Measurements from ENCODE around the gene MOBP. TPM values are rescaled to one million over a fixed set of nuclear protein-coding genes. Genes with fewer than 3 reads are reported as not detected.

MOBP gene
- total and polyA plus RNA-seq, 2 experiments from 2014 or later: not detected

- Histone ChIP-seq H3K4me2 (no peak overlapping the region), H4K20me1 (replicated peaks; ENCODE audit: insufficient read depth) (no peaks in the 10 kb centered on the region), H3K9me2 (ENCODE audit: insufficient read depth) (peaks cover 3% of the 10 kb centered on the region; the same call in 1 of the 2 replicates), H2AFZ (peak overlapping the region; percentile 70; the same call in 1 of the 2 replicates), H3K4me1 (ENCODE audit: insufficient read depth) (no peaks in the 10 kb centered on the region), H3K27ac (ENCODE audit: low read depth) (no peak overlapping the region), H3F3A (replicated peaks; ENCODE audit: low read depth) (no peaks in the 10 kb centered on the region), H3K36me3 (ENCODE audit: insufficient read depth) (no peaks in the 10 kb centered on the region), H3K79me2 (replicated peaks; ENCODE audit: insufficient read depth) (no peaks in the 10 kb centered on the region), H3K27me3 (ENCODE audit: insufficient read depth) (no peaks in the 10 kb centered on the region), H3K4me3 (no peak overlapping the region)
- ATAC-seq (peak; percentile 25; the same call in 1 of the 3 replicates), DNase-seq (ENCODE audit: low spot score) (no peak)
- TF ChIP-seq ZNF462 (CRISPR knock-in tag; IDR thresholded peaks at IDR 0.05) (no peak), CREB1 (CRISPR knock-in tag; IDR thresholded peaks at IDR 0.05; ENCODE audit: low read depth) (no peak), ZNF114 (CRISPR knock-in tag; IDR thresholded peaks at IDR 0.05) (no peak), EZH2 (IDR thresholded peaks at IDR 0.05; ENCODE audit: low read depth, unreplicated experiment) (no peak), JUNB (IDR thresholded peaks at IDR 0.05; ENCODE audit: unreplicated experiment) (no peak)
- Mint-ChIP-seq H3K27ac (no peak overlapping the region), H3K4me1 (peaks cover 6% of the 10 kb centered on the region; the same call in 2 of the 3 replicates), H3K4me3 (no peak overlapping the region), H3K9me3 (0 out of 3 replicates have a peak, but pooled peaks cover 5% of the 10 kb centered on the region), H3K36me3 (ENCODE audit: low read depth) (peaks cover 3% of the 10 kb centered on the region; the same call in 1 of the 3 replicates), H3K27me3 (ENCODE audit: insufficient read depth, low read depth, poor library complexity) (peaks cover 2% of the 10 kb centered on the region)
These were observed 6.8 kb upstream of the MOBP start for GRCh38 chr3:39460677-39461076.

GRCh38 chr3:39463269-39463668 lies 4.2 kb upstream of the MOBP start:
- Histone ChIP-seq H3K9me2 (ENCODE audit: insufficient read depth) (peaks cover 3% of the 10 kb centered on the region; the same call in 1 of the 2 replicates), H3K79me2 (replicated peaks; ENCODE audit: insufficient read depth) (no peaks in the 10 kb centered on the region), H2AFZ (no peak overlapping the region), H3K27me3 (ENCODE audit: insufficient read depth) (no peaks in the 10 kb centered on the region), H3K27ac (ENCODE audit: low read depth) (no peak overlapping the region), H3K4me3 (no peak overlapping the region), H3K4me1 (ENCODE audit: insufficient read depth) (peaks cover 7% of the 10 kb centered on the region; the same call in 1 of the 2 replicates), H3K36me3 (ENCODE audit: insufficient read depth) (no peaks in the 10 kb centered on the region), H4K20me1 (replicated peaks; ENCODE audit: insufficient read depth) (no peaks in the 10 kb centered on the region), H3K4me2 (no peak overlapping the region), H3F3A (replicated peaks; ENCODE audit: low read depth) (no peaks in the 10 kb centered on the region)
- Mint-ChIP-seq H3K4me3 (no peak overlapping the region), H3K27ac (no peak overlapping the region), H3K9me3 (0 out of 3 replicates have a peak, but pooled peaks cover 5% of the 10 kb centered on the region), H3K4me1 (peaks cover 18% of the 10 kb centered on the region; the same call in 2 of the 3 replicates), H3K27me3 (ENCODE audit: insufficient read depth, low read depth, poor library complexity) (peaks cover 4% of the 10 kb centered on the region), H3K36me3 (ENCODE audit: low read depth) (peaks cover 2% of the 10 kb centered on the region; the same call in 1 of the 3 replicates)
- no peak for ATAC-seq
- TF ChIP-seq CTCF (conservative IDR thresholded peaks at IDR 0.05; ENCODE audit: low read depth in 2 of 2) (0 out of 4 replicates have a peak, but pooled peaks of 1 of the 2 experiments have one; percentile 9), ZNF114 (CRISPR knock-in tag; IDR thresholded peaks at IDR 0.05) (no peak)
- no peak for DNase-seq (ENCODE audit: low spot score)
